ENCODE data around the gene PPIE.
A peak's percentile ranks its signal among the peaks of the same experiment; 100 is the strongest.
"Not testable (repeated sequence)": the region's sequence is repeated elsewhere in the genome, so short reads cannot be mapped to it uniquely, and the experiment has no call there.

Gene PPIE

GRCh38 chr1:39776886-39777285 lies 38.2 kb downstream of the PPIE start:
- no peak for DNase-seq (ENCODE audit: low read depth in 1 of 2, low spot score in 1 of 2)

- DNase-seq (ENCODE audit: low read depth in 1 of 2, low spot score in 1 of 2) = no peak
These were observed 38.6 kb downstream of the PPIE start for GRCh38 chr1:39777306-39777705.

- not testable (repeated sequence) for DNase-seq (ENCODE audit: low read depth in 1 of 2, low spot score in 1 of 2)
These were observed 39.2 kb downstream of the PPIE start for GRCh38 chr1:39777896-39778295.

- DNase-seq (ENCODE audit: low read depth in 1 of 2, low spot score in 1 of 2) = not testable (repeated sequence)
These were observed 39.9 kb downstream of the PPIE start for GRCh38 chr1:39778463-39779099.

- no peak for DNase-seq (ENCODE audit: low read depth in 1 of 2, low spot score in 1 of 2)
These were observed 40.5 kb downstream of the PPIE start for GRCh38 chr1:39779137-39779536.

- no peak for DNase-seq (ENCODE audit: low read depth in 1 of 2, low spot score in 1 of 2)
These were observed 41.1 kb downstream of the PPIE start for GRCh38 chr1:39779821-39780220.

GRCh38 chr1:39781349-39781715 lies 42.6 kb downstream of the PPIE start:
- no peak for DNase-seq (ENCODE audit: low read depth in 1 of 2, low spot score in 1 of 2)

- DNase-seq (ENCODE audit: low read depth in 1 of 2, low spot score in 1 of 2) = no peak
These were observed 43.4 kb downstream of the PPIE start for GRCh38 chr1:39782103-39782502.

- not testable (repeated sequence) for DNase-seq (ENCODE audit: low read depth in 1 of 2, low spot score in 1 of 2)
These were observed 44.0 kb downstream of the PPIE start for GRCh38 chr1:39782685-39783084.

- DNase-seq (ENCODE audit: low read depth in 1 of 2, low spot score in 1 of 2) = not testable (repeated sequence)
These were observed 47.8 kb downstream of the PPIE start for GRCh38 chr1:39786303-39787107.

GRCh38 chr1:39787108-39787375 lies 48.4 kb downstream of the PPIE start:
- not testable (repeated sequence) for DNase-seq (ENCODE audit: low read depth in 1 of 2, low spot score in 1 of 2)

- no peak for DNase-seq (ENCODE audit: low read depth in 1 of 2, low spot score in 1 of 2)
These were observed 48.8 kb downstream of the PPIE start for GRCh38 chr1:39787468-39787867.

- DNase-seq (ENCODE audit: low read depth in 1 of 2, low spot score in 1 of 2) = not testable (repeated sequence)
These were observed 49.3 kb downstream of the PPIE start for GRCh38 chr1:39787964-39788363.

GRCh38 chr1:39788426-39788757 lies 49.7 kb downstream of the PPIE start:
- no peak for DNase-seq (ENCODE audit: low read depth in 1 of 2, low spot score in 1 of 2)

GRCh38 chr1:39788758-39789570 lies 50.3 kb downstream of the PPIE start, which contains the start of gene BMP8B:
Gene BMP8B, minus strand, starts transcription at chr1:39788865. Its CDS starts 380 bp downstream, at chr1:39788485.
- peak in 1 of 2 donors; percentile 16 for DNase-seq (ENCODE audit: low read depth in 1 of 2, low spot score in 1 of 2)

GRCh38 chr1:39789571-39790110 lies 51.0 kb downstream of the PPIE start:
- no peak for DNase-seq (ENCODE audit: low read depth in 1 of 2, low spot score in 1 of 2)

GRCh38 chr1:39791838-39792237 lies 53.2 kb downstream of the PPIE start:
- DNase-seq (ENCODE audit: low read depth in 1 of 2, low spot score in 1 of 2) = no peak

GRCh38 chr1:39795651-39796050 lies 57.0 kb downstream of the PPIE start:
- no peak for DNase-seq (ENCODE audit: low read depth in 1 of 2, low spot score in 1 of 2)

- peak; percentile 65 to 84 for DNase-seq (ENCODE audit: low read depth in 1 of 2, low spot score in 1 of 2)
These were observed 60.4 kb downstream of the PPIE start for GRCh38 chr1:39798859-39799769.

GRCh38 chr1:39799770-39800470 lies 61.2 kb downstream of the PPIE start:
- peak; percentile 55 to 62 for DNase-seq (ENCODE audit: low read depth in 1 of 2, low spot score in 1 of 2)
